ACHN (cell line): Measurements from ENCODE around the gene ARAP1.

Experiments
- DNase-seq: peaks from one replicate; pipeline ENCODE4 v3.0.0-alpha.2; 2015
- in situ Hi-C: cut with HindIII; loops from 2 replicates; pipeline ENCODE4 v1.10.0; 2017; ENCODE audit warnings: low sequenced_read_pairs, low pct_ligation_motif_present, low pct_unique_long_range_greater_than_20kb

ARAP1 gene

GRCh38 chr11:72750556-72751115, 1.6 kb downstream of the ARAP1 start:
- in situ Hi-C loops, result loop anchor here (10.0 kb wide), 1 partner anchor 64 kb away; the partner anchor contains the start of gene ATG16L2
- no peak for DNase-seq

- no peak for DNase-seq
- in situ Hi-C loops, result loop anchor here (10.0 kb wide), 1 partner anchor 65 kb away; the partner anchor contains the start of gene ATG16L2
Measured at GRCh38 chr11:72750086-72750485, 2.1 kb downstream of the ARAP1 start.

- no peak for DNase-seq
Measured at GRCh38 chr11:72747289-72747855, 4.8 kb downstream of the ARAP1 start.

GRCh38 chr11:72746821-72747220, 5.4 kb downstream of the ARAP1 start:
- in situ Hi-C loops, result no loop called here
- no peak for DNase-seq

More at GRCh38 chr11:72747289-72747855, 4.8 kb downstream of the ARAP1 start:
- in situ Hi-C loops, result no loop called here

- in situ Hi-C loops, result no loop called here
- DNase-seq, result no peak
Measured at GRCh38 chr11:72745925-72746550, 6.2 kb downstream of the ARAP1 start.

- no peak for DNase-seq
- in situ Hi-C loops, result no loop called here
Measured at GRCh38 chr11:72745511-72745910, 6.7 kb downstream of the ARAP1 start.

GRCh38 chr11:72744474-72744873, 7.7 kb downstream of the ARAP1 start:
- no peak for DNase-seq

GRCh38 chr11:72743321-72744221, 8.6 kb downstream of the ARAP1 start:
- DNase-seq, result no peak
- in situ Hi-C loops, result no loop called here

More at GRCh38 chr11:72744474-72744873, 7.7 kb downstream of the ARAP1 start:
- in situ Hi-C loops, result no loop called here

- in situ Hi-C loops, result no loop called here
- DNase-seq, result no peak
Measured at GRCh38 chr11:72742513-72743320, 9.5 kb downstream of the ARAP1 start.

GRCh38 chr11:72741849-72742512, 10.2 kb downstream of the ARAP1 start:
- in situ Hi-C loops, result no loop called here
- DNase-seq, result no peak

- in situ Hi-C loops, result no loop called here
- DNase-seq, result no peak
Measured at GRCh38 chr11:72741429-72741833, 10.8 kb downstream of the ARAP1 start.

GRCh38 chr11:72740562-72741428, 11.4 kb downstream of the ARAP1 start:
- in situ Hi-C loops, result no loop called here
- DNase-seq, result no peak

- in situ Hi-C loops, result no loop called here
Measured at GRCh38 chr11:72740060-72740424, 12.2 kb downstream of the ARAP1 start.

GRCh38 chr11:72739240-72740059, 12.8 kb downstream of the ARAP1 start:
- DNase-seq, result no peak
- in situ Hi-C loops, result no loop called here

More at GRCh38 chr11:72740060-72740424, 12.2 kb downstream of the ARAP1 start:
- DNase-seq, result no peak

GRCh38 chr11:72738199-72739141, 13.7 kb downstream of the ARAP1 start:
- no peak for DNase-seq
- in situ Hi-C loops, result no loop called here
